Measurements from ENCODE around the gene KCNQ2.

- no peak for TF ChIP-seq CTCF (IDR thresholded peaks at IDR 0.05 in 2 of 3, conservative IDR thresholded peaks at IDR 0.05 in 1 of 3; ENCODE audit: borderline replicate concordance in 1 of 3, insufficient read depth in 1 of 3, low read depth in 2 of 3, low read length in 2 of 3)
- TF ChIP-seq POLR2A (IDR thresholded peaks at IDR 0.05; ENCODE audit: borderline replicate concordance, extremely low read depth, insufficient read depth, insufficient read length): no peak
- TF ChIP-seq JUND (IDR thresholded peaks at IDR 0.05): no peak
- TF ChIP-seq REST (IDR thresholded peaks at IDR 0.05; ENCODE audit: low read depth): no peak
Measured at GRCh38 chr20:63422653-63423052, 49.8 kb downstream of the KCNQ2 start.

All from HCT116 (cell line).